ENCODE data around the gene TOX2.

Gene TOX2

GRCh38 chr20:43926287-43927050 lies 11.8 kb downstream of the TOX2 start:
- TF ChIP-seq, protein P1, sequence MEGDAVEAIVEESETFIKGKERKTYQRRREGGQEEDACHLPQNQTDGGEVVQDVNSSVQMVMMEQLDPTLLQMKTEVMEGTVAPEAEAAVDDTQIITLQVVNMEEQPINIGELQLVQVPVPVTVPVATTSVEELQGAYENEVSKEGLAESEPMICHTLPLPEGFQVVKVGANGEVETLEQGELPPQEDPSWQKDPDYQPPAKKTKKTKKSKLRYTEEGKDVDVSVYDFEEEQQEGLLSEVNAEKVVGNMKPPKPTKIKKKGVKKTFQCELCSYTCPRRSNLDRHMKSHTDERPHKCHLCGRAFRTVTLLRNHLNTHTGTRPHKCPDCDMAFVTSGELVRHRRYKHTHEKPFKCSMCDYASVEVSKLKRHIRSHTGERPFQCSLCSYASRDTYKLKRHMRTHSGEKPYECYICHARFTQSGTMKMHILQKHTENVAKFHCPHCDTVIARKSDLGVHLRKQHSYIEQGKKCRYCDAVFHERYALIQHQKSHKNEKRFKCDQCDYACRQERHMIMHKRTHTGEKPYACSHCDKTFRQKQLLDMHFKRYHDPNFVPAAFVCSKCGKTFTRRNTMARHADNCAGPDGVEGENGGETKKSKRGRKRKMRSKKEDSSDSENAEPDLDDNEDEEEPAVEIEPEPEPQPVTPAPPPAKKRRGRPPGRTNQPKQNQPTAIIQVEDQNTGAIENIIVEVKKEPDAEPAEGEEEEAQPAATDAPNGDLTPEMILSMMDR (IDR thresholded peaks at IDR 0.05; ENCODE audit: low read length, missing control alignments) = no peak
- H3K4me3 ChIP-seq (replicated peaks; ENCODE audit: low read depth, low read length) = no peak overlapping the region
- DNase-seq (ENCODE audit: low read depth) = no peak

GRCh38 chr20:43931976-43932375 lies 17.3 kb downstream of the TOX2 start:
- TF ChIP-seq, protein P1 (IDR thresholded peaks at IDR 0.05; ENCODE audit: low read length, missing control alignments) = no peak
- H3K4me3 ChIP-seq (replicated peaks; ENCODE audit: low read depth, low read length) = no peak overlapping the region
- DNase-seq (ENCODE audit: low read depth) = no peak

- DNase-seq (ENCODE audit: low read depth) = no peak
- no peak overlapping the region for H3K4me3 ChIP-seq (replicated peaks; ENCODE audit: low read depth, low read length)
- TF ChIP-seq, protein P1 (IDR thresholded peaks at IDR 0.05; ENCODE audit: low read length, missing control alignments) = no peak
Observed at GRCh38 chr20:43934833-43935232, 20.2 kb downstream of the TOX2 start.

GRCh38 chr20:43936104-43936770 lies 21.6 kb downstream of the TOX2 start:
- DNase-seq (ENCODE audit: low read depth) = peak; percentile 49
- TF ChIP-seq, protein P1 (IDR thresholded peaks at IDR 0.05; ENCODE audit: low read length, missing control alignments) = no peak
- no peak overlapping the region for H3K4me3 ChIP-seq (replicated peaks; ENCODE audit: low read depth, low read length)

DNA sequence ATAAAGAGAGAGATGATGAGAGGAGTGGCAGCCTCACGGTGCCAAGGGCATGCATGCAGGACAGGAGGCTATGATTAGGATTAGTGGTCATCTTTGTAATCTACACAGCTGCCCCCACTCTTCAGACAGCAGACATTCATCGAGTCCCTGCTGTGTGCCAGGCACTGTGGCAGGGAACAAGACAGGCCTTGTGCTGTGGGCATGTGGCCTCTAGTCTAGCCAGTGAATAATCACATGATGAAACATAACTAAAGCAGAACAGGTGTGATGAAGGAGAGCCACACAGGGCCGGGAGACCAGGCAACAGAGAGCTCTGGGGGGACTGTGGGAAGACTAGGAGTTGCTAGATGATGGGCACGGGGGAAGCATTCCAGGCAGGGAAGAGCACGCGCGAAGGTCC lies 22.2 kb downstream of the TOX2 start:
- DNase-seq (ENCODE audit: low read depth) = no peak
- H3K4me3 ChIP-seq (replicated peaks; ENCODE audit: low read depth, low read length) = no peak overlapping the region
- TF ChIP-seq, protein P1 (IDR thresholded peaks at IDR 0.05; ENCODE audit: low read length, missing control alignments) = no peak

DNA sequence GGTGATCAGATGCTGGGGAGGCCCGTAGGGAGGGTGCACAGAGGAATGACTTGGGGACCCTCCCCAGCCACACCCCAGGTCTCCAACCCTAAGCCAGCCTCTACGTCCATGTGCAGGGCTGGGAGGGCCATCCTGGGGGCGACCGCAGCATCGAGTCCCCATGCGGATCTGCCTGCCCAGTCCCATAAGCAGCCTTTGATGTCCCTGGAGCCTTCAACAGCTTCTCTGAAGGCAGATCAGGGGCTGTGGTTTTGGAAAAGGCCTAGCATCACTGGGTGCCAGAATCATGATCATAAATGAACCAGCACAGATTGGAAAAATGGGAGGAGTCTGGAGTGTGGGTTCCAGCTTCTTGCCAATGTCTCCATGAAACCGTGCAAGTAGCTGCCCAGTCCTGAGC lies 22.9 kb downstream of the TOX2 start:
- TF ChIP-seq, protein P1 (IDR thresholded peaks at IDR 0.05; ENCODE audit: low read length, missing control alignments) = no peak
- H3K4me3 ChIP-seq (replicated peaks; ENCODE audit: low read depth, low read length) = no peak overlapping the region
- no peak for DNase-seq (ENCODE audit: low read depth)
